ENCODE data around the gene POU6F2.

- TF ChIP-seq CTCF (conservative IDR thresholded peaks at IDR 0.05; ENCODE audit: low read depth, low read length) (no peak), EZH2 (IDR thresholded peaks at IDR 0.05; ENCODE audit: borderline replicate concordance, low read depth, low read length, poor library complexity, severe bottlenecking) (no peak)
These were observed 444.0 kb downstream of the POU6F2 start for GRCh38 chr7:39421661-39422060.

Measured in A673 (cell line).